Body of pancreas (tissue), 4 donors: Measurements from ENCODE around the gene ANO3.

Source experiments
- POLR2A ChIP-seq, 3 donors: fragments of 450-650 bp; IDR thresholded peaks; one replicate each; pipeline ENCODE4 v1.6.1; 2016; ENCODE audit warnings: antibody characterized with exemption in 3 of 3, mild to moderate bottlenecking in 2 of 3
- TF ChIP-seq, protein P1 (sequence below), 7 experiments: fragments of 450-650 bp in 4 of 7; fragments of 200-600 bp in 3 of 7; sonication (generic) in 3 of 7; IDR thresholded peaks; one replicate each; pipeline ENCODE4 v1.5.1; 2016 to 2019; ENCODE audit warnings: antibody characterized with exemption in 7 of 7

DNA sequence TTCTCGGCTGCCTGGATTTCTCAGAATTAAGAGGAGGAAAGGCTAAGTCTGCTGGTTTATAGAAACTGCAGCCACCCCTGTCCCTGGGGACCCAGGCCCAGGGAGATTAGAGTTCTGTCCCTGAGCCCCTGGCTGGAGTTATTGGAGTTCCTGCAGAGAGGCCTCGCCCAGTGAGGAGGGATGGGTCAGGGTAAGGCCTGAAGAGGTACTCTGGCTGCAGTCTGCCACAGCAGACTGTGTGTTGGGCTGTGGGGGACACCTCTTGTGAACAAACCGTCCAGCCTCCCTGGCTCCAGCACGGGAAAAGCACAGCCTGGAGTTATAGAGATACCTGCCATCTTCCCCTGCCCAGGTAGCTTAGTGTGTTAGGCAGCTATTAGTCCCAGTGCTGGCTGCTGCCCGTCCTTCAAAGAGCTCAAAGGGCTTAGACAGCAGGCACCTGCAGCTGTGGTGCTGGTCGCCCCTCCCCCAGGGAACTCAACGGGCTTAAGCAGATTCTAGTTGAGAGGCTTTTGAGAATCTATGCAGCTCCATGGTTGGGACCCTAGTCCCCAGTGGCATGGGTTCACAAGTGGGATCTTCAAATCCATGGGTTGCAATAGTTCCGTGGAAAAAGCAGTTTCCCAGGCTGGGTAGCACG is 276.7 kb downstream of the ANO3 start:
- TF ChIP-seq, protein P1, sequence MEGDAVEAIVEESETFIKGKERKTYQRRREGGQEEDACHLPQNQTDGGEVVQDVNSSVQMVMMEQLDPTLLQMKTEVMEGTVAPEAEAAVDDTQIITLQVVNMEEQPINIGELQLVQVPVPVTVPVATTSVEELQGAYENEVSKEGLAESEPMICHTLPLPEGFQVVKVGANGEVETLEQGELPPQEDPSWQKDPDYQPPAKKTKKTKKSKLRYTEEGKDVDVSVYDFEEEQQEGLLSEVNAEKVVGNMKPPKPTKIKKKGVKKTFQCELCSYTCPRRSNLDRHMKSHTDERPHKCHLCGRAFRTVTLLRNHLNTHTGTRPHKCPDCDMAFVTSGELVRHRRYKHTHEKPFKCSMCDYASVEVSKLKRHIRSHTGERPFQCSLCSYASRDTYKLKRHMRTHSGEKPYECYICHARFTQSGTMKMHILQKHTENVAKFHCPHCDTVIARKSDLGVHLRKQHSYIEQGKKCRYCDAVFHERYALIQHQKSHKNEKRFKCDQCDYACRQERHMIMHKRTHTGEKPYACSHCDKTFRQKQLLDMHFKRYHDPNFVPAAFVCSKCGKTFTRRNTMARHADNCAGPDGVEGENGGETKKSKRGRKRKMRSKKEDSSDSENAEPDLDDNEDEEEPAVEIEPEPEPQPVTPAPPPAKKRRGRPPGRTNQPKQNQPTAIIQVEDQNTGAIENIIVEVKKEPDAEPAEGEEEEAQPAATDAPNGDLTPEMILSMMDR (IDR thresholded peaks at IDR 0.05) = no peak
- TF ChIP-seq POLR2A (IDR thresholded peaks at IDR 0.05) = no peak
